CD4-positive, alpha-beta T cell treated with Interleukin-6 at 100 ng/mL for 8 hours (primary cell): ENCODE results near the gene MBD3L2B.

Source experiments
- DNase-seq: peaks from one replicate; pipeline ENCODE4 v3.0.0-alpha.2; 2020; ENCODE audit warnings: mixed read lengths, low spot score

The MBD3L2B gene

GRCh38 chr19:7010722-7011593, 10.3 kb downstream of the MBD3L2B start:
- DNase-seq = no peak

GRCh38 chr19:7007859-7008258, 13.4 kb downstream of the MBD3L2B start:
- no peak for DNase-seq

GRCh38 chr19:7006135-7006704, 15.0 kb downstream of the MBD3L2B start:
- no peak for DNase-seq

- no peak for DNase-seq
These were observed 16.8 kb downstream of the MBD3L2B start for GRCh38 chr19:7004313-7004931.

GRCh38 chr19:7000816-7001215, 20.4 kb downstream of the MBD3L2B start:
- no peak for DNase-seq

GRCh38 chr19:7000333-7000732, 20.9 kb downstream of the MBD3L2B start:
- DNase-seq = no peak

- no peak for DNase-seq
These were observed 21.3 kb downstream of the MBD3L2B start for GRCh38 chr19:6999933-7000332.

- DNase-seq = no peak
These were observed 23.4 kb downstream of the MBD3L2B start for GRCh38 chr19:6997679-6998445.

- DNase-seq = no peak
These were observed 24.4 kb downstream of the MBD3L2B start for GRCh38 chr19:6996810-6997209.

GRCh38 chr19:6995054-6995453, 26.2 kb downstream of the MBD3L2B start:
- DNase-seq = no peak

- no peak for DNase-seq
These were observed 33.0 kb downstream of the MBD3L2B start for GRCh38 chr19:6988257-6988656.

- DNase-seq = no peak
These were observed 33.4 kb downstream of the MBD3L2B start for GRCh38 chr19:6987850-6988249.

- no peak for DNase-seq
These were observed 37.8 kb downstream of the MBD3L2B start for GRCh38 chr19:6983448-6983847.

- DNase-seq = no peak
These were observed 41.8 kb downstream of the MBD3L2B start for GRCh38 chr19:6979399-6979798.

GRCh38 chr19:6976197-6976596, 45.0 kb downstream of the MBD3L2B start:
- no peak for DNase-seq

- DNase-seq = no peak
These were observed 49.9 kb downstream of the MBD3L2B start for GRCh38 chr19:6971366-6971765.

- no peak for DNase-seq
These were observed 50.8 kb downstream of the MBD3L2B start for GRCh38 chr19:6970443-6970842.

- no peak for DNase-seq
These were observed 51.2 kb downstream of the MBD3L2B start for GRCh38 chr19:6970021-6970420.

- DNase-seq = no peak
These were observed 51.7 kb downstream of the MBD3L2B start for GRCh38 chr19:6969490-6969889.
